ENCODE measurements around the gene XIAP. TPM values are rescaled to one million over a fixed set of nuclear protein-coding genes. Genes with fewer than 3 reads are reported as not detected.
"Not testable (repeated sequence)": the region's sequence is repeated elsewhere in the genome, so short reads cannot be mapped to it uniquely, and the experiment has no call there.

XIAP gene
- 10 to 100 TPM; 72.4 to 82.2 (median 73.9) TPM for total RNA-seq
- long read RNA-seq, donor 1, full-length matches to known transcripts = 5 of 15 reads
- long read RNA-seq, donor 1, partial matches to known transcripts = 1 of 15 reads
- long read RNA-seq, donor 1, other reads (novel, unspliced or antisense) = 9 of 15 reads
- long read RNA-seq, donor 2, full-length matches to known transcripts = 3 of 7 reads
- long read RNA-seq, donor 2, partial matches to known transcripts = 2 of 7 reads
- long read RNA-seq, donor 2, other reads (novel, unspliced or antisense) = 2 of 7 reads

GRCh38 chrX:123859846-123860838, at the start of gene XIAP:
TSS of gene XIAP (plus strand) at chrX:123860053. CDS start at chrX:123885663, 25,610 bp downstream.
- intact Hi-C loops (cut with DNase I, micrococcal nuclease) = no loop called here
- H3K4me1 ChIP-seq (ENCODE audit: low read depth) = peaks cover 3% of the 10 kb centered on the region
- no peaks in the 10 kb centered on the region for H3K9me3 ChIP-seq
- DNase-seq = peak; percentile 80 to 90 (median 86)
- H3K36me3 ChIP-seq (ENCODE audit: low read depth) = no peaks in the 10 kb centered on the region
- peak; percentile 95 for ATAC-seq
- H3K4me3 ChIP-seq = peak within 1 kb of the TSS; percentile 41
- no peak for TF ChIP-seq CTCF (IDR thresholded peaks at IDR 0.05)

GRCh38 chrX:123814343-123814742, 45.5 kb upstream of the XIAP start:
- H3K4me3 ChIP-seq = no peak overlapping the region
- no peak for DNase-seq
- no peak for TF ChIP-seq CTCF (IDR thresholded peaks at IDR 0.05)

GRCh38 chrX:123814934-123815394, 44.9 kb upstream of the XIAP start:
- H3K4me1 ChIP-seq (ENCODE audit: low read depth); DNase-seq; H3K36me3 ChIP-seq (ENCODE audit: low read depth); H3K4me3 ChIP-seq; ATAC-seq; H3K9me3 ChIP-seq; intact Hi-C loops (cut with DNase I, micrococcal nuclease): not testable (repeated sequence)

More at GRCh38 chrX:123814343-123814742, 45.5 kb upstream of the XIAP start:
- no peak for ATAC-seq
- Histone ChIP-seq H3K9me3 (no peaks in the 10 kb centered on the region), H3K4me1 (ENCODE audit: low read depth) (peaks cover 2% of the 10 kb centered on the region), H3K36me3 (ENCODE audit: low read depth) (no peaks in the 10 kb centered on the region)
- intact Hi-C loops (cut with DNase I, micrococcal nuclease) = no loop called here

GRCh38 chrX:123817288-123817894, 42.5 kb upstream of the XIAP start:
- peaks cover 2% of the 10 kb centered on the region for H3K4me1 ChIP-seq (ENCODE audit: low read depth)
- peak; percentile 61 for ATAC-seq
- H3K9me3 ChIP-seq = no peaks in the 10 kb centered on the region
- no peak for TF ChIP-seq CTCF (IDR thresholded peaks at IDR 0.05)
- DNase-seq = peak in 2 of 3 donors; percentile 62 to 69
- H3K36me3 ChIP-seq (ENCODE audit: low read depth) = no peaks in the 10 kb centered on the region
- intact Hi-C loops (cut with DNase I, micrococcal nuclease) = no loop called here
- H3K4me3 ChIP-seq = no peak overlapping the region

- Histone ChIP-seq H3K36me3 (ENCODE audit: low read depth) (no peaks in the 10 kb centered on the region), H3K9me3 (no peaks in the 10 kb centered on the region), H3K4me1 (ENCODE audit: low read depth) (peaks cover 2% of the 10 kb centered on the region), H3K4me3 (no peak overlapping the region)
- no peak for DNase-seq
- intact Hi-C loops (cut with DNase I, micrococcal nuclease) = no loop called here
- no peak for TF ChIP-seq CTCF (IDR thresholded peaks at IDR 0.05)
- peak; percentile 58 for ATAC-seq
These were observed 41.6 kb upstream of the XIAP start for GRCh38 chrX:123818243-123818642.

Measured in mucosa of descending colon (tissue), 3 donors.